H1 (cell line): Measurements from ENCODE around the gene TOMM5. TPM values are rescaled to one million over a fixed set of nuclear protein-coding genes. Genes with fewer than 3 reads are reported as not detected.

Experiments
- CTCF ChIA-PET: fragments of 300-600 bp; sonication (Branson Sonifier 250); formaldehyde crosslinking; loops from one replicate; lab custom pipeline; 2021; ENCODE audit not compliant: partially characterized antibody; lab: Charles Lee
- POLR2A ChIA-PET: fragments of 300-600 bp; sonication (Branson Sonifier 250); formaldehyde crosslinking; loops from one replicate; lab custom pipeline; 2021; ENCODE audit warnings: inconsistent platforms; ENCODE audit not compliant: partially characterized antibody; lab: Charles Lee
- DNase-seq, 2 experiments: peaks; one replicate each; pipeline versions ENCODE4 v3.0.0 to v3.0.0-alpha.2; 2010 to 2022; ENCODE audit warnings: low spot score in 2 of 2, low read depth in 1 of 2, mixed read lengths in 1 of 2
- FAIRE-seq: peaks from 2 replicates; lab custom pipeline; 2011; peaks lifted over from hg19 to GRCh38; lab: Jason Lieb, UNC
- H2AFZ ChIP-seq: 2 replicates; pipeline ENCODE4 v1.8.1; 2012; ENCODE audit warnings: low read length, inconsistent platforms
- H2AK5ac ChIP-seq: 2 replicates; pipeline ENCODE4 v1.6.1; 2013; ENCODE audit warnings: low read depth, low read length
- H2BK120ac ChIP-seq: replicated peaks from 2 replicates; pipeline ENCODE3; 2013; ENCODE audit warnings: low read depth, low read length, inconsistent platforms
- H2BK12ac ChIP-seq: 2 replicates; pipeline ENCODE4 v1.6.1; 2013; ENCODE audit warnings: low read depth, low read length
- H2BK15ac ChIP-seq: 2 replicates; pipeline ENCODE4 v1.6.1; 2013; ENCODE audit warnings: low read length
- H2BK20ac ChIP-seq: 2 replicates; pipeline ENCODE4 v1.6.1; 2013; ENCODE audit warnings: low read length
- H2BK5ac ChIP-seq: 2 replicates; pipeline ENCODE4 v1.6.1; 2013; ENCODE audit warnings: low read depth, low read length
- H3K14ac ChIP-seq: 2 replicates; pipeline ENCODE4 v1.6.1; 2013; ENCODE audit warnings: inconsistent platforms; ENCODE audit not compliant: insufficient read length
- H3K18ac ChIP-seq: 2 replicates; pipeline ENCODE4 v1.6.1; 2013; ENCODE audit warnings: low read length; ENCODE audit errors: extremely low read depth
- H3K23ac ChIP-seq: 2 replicates; pipeline ENCODE4 v1.6.1; 2013; ENCODE audit warnings: inconsistent platforms; ENCODE audit not compliant: insufficient read length
- H3K23me2 ChIP-seq: 2 replicates; pipeline ENCODE4 v1.6.1; 2013; ENCODE audit warnings: low read depth, low read length
- H3K27ac ChIP-seq: 2 replicates; pipeline ENCODE4 v1.6.1; 2011; ENCODE audit warnings: low read depth, low read length, inconsistent platforms
- H3K27me3 ChIP-seq, 4 experiments: replicated peaks in 1 of 4; 1 replicate in 1 of 4; 2 replicates in 3 of 4; pipeline versions ENCODE4 v1.6.1 to v1.8.1; 2011 to 2013; ENCODE audit warnings: low read length in 3 of 4, mild to moderate bottlenecking in 3 of 4, inconsistent platforms in 2 of 4, mixed read lengths in 2 of 4, moderate library complexity in 1 of 4; ENCODE audit not compliant: control insufficient read depth in 3 of 4, insufficient read depth in 3 of 4; ENCODE audit errors: extremely low read depth in 1 of 4
- H3K36me3 ChIP-seq, 4 experiments: 2 replicates each; pipeline versions ENCODE4 v1.6.1 to v1.8.1; 2011 to 2013; ENCODE audit warnings: mild to moderate bottlenecking in 4 of 4, low read length in 3 of 4, moderate library complexity in 2 of 4, control low read depth in 1 of 4, inconsistent platforms in 1 of 4; ENCODE audit not compliant: insufficient read depth in 4 of 4, control insufficient read depth in 2 of 4
- H3K4ac ChIP-seq: replicated peaks from 2 replicates; pipeline ENCODE3; 2013; ENCODE audit warnings: low read length, low read depth, mixed read lengths, inconsistent platforms; ENCODE audit not compliant: insufficient read length
- H3K4me1 ChIP-seq, 4 experiments: replicated peaks in 1 of 4; 1 replicate in 1 of 4; 2 replicates in 3 of 4; pipeline versions ENCODE4 v1.6.1 to v1.8.1; 2011 to 2013; ENCODE audit warnings: low read length in 3 of 4, inconsistent platforms in 2 of 4, mixed read lengths in 1 of 4; ENCODE audit not compliant: insufficient read depth in 4 of 4, control insufficient read depth in 3 of 4
- H3K4me2 ChIP-seq, 2 experiments: 2 replicates each; pipeline versions ENCODE4 v1.6.1 to v1.8.1; 2011 to 2013; ENCODE audit warnings: low read depth in 2 of 2, low read length in 2 of 2, control low read depth in 1 of 2, inconsistent platforms in 1 of 2, mild to moderate bottlenecking in 1 of 2; ENCODE audit not compliant: insufficient read depth in 1 of 2
- H3K4me3 ChIP-seq, 4 experiments: fragments of 200-600, 300-600 bp in 1 of 4; sonication (generic), shearing (Covaris generic), sonication (Bioruptor Twin) in 1 of 4; 2 replicates each; pipeline versions ENCODE4 v1.5.1 to v1.8.1; 2011 to 2016; ENCODE audit warnings: low read length in 4 of 4, low read depth in 3 of 4, control low read depth in 2 of 4, inconsistent platforms in 2 of 4, mild to moderate bottlenecking in 2 of 4, mixed read lengths in 1 of 4, moderate library complexity in 1 of 4; ENCODE audit not compliant: insufficient read depth in 2 of 4; ENCODE audit errors: extremely low read depth in 1 of 4
- H3K56ac ChIP-seq: replicated peaks from 2 replicates; pipeline ENCODE3; 2013; ENCODE audit warnings: low read depth, mild to moderate bottlenecking, mixed read lengths, low read length, inconsistent platforms; ENCODE audit not compliant: insufficient read length
- H3K79me1 ChIP-seq: 2 replicates; pipeline ENCODE4 v1.6.1; 2013; ENCODE audit warnings: low read depth, low read length, control low read depth
- H3K79me2 ChIP-seq, 2 experiments: 2 replicates each; pipeline versions ENCODE4 v1.6.1 to v1.8.1; 2012 to 2013; ENCODE audit warnings: low read length in 2 of 2, mild to moderate bottlenecking in 2 of 2, inconsistent platforms in 1 of 2; ENCODE audit not compliant: insufficient read depth in 2 of 2, control insufficient read depth in 1 of 2
- H3K9ac ChIP-seq, 4 experiments: replicated peaks in 1 of 4; 1 replicate in 1 of 4; 2 replicates in 3 of 4; pipeline versions ENCODE4 v1.6.1 to v1.8.1; 2011 to 2013; ENCODE audit warnings: low read depth in 3 of 4, low read length in 3 of 4, control low read depth in 2 of 4, mild to moderate bottlenecking in 2 of 4, moderate library complexity in 2 of 4, inconsistent platforms in 1 of 4; ENCODE audit errors: extremely low read depth in 1 of 4
- H3K9me3 ChIP-seq, 2 experiments: 2 replicates each; pipeline versions ENCODE4 v1.6.1 to v1.8.1; 2012 to 2013; ENCODE audit warnings: mild to moderate bottlenecking in 2 of 2, moderate library complexity in 2 of 2, control low read depth in 1 of 2, inconsistent platforms in 1 of 2, low read depth in 1 of 2, low read length in 1 of 2, mixed read lengths in 1 of 2; ENCODE audit not compliant: insufficient read depth in 2 of 2
- H4K20me1 ChIP-seq, 2 experiments: replicated peaks in 1 of 2; 2 replicates each; pipeline versions ENCODE3 to v1.8.1; 2011 to 2013; ENCODE audit warnings: inconsistent platforms in 2 of 2, low read length in 2 of 2, mild to moderate bottlenecking in 1 of 2; ENCODE audit not compliant: insufficient read depth in 2 of 2, control insufficient read depth in 1 of 2
- H4K5ac ChIP-seq: 2 replicates; pipeline ENCODE4 v1.6.1; 2013; ENCODE audit warnings: low read length, low read depth, mixed read lengths, inconsistent platforms; ENCODE audit not compliant: insufficient read length
- H4K8ac ChIP-seq: 2 replicates; pipeline ENCODE4 v1.8.0; 2013; ENCODE audit warnings: mild to moderate bottlenecking, moderate library complexity, low read length, inconsistent platforms; ENCODE audit not compliant: insufficient read depth; ENCODE audit errors: extremely low read depth
- H4K91ac ChIP-seq: replicated peaks from 2 replicates; pipeline ENCODE3; 2013; ENCODE audit warnings: low read length, mixed read lengths, inconsistent platforms; ENCODE audit not compliant: insufficient read length
- BACH1 ChIP-seq: IDR thresholded peaks from 2 replicates; pipeline ENCODE4 v1.6.1; 2012; ENCODE audit warnings: low read length, improper control_type of control experiment
- CHD2 ChIP-seq: IDR thresholded peaks from 2 replicates; pipeline ENCODE4 v1.6.1; 2012; ENCODE audit warnings: low read length, improper control_type of control experiment
- EZH2 ChIP-seq: fragments of 200-600 bp; sonication (generic); IDR thresholded peaks from 2 replicates; pipeline ENCODE4 v1.7.1; 2012; ENCODE audit warnings: low read depth, mild to moderate bottlenecking, moderate library complexity, low read length, inconsistent platforms; ENCODE audit not compliant: severe bottlenecking
- RXRA ChIP-seq: IDR thresholded peaks from 2 replicates; pipeline ENCODE4 v1.6.1; 2011; ENCODE audit warnings: low read depth, mild to moderate bottlenecking, low read length, moderate library complexity; ENCODE audit not compliant: insufficient read depth
- SIRT6 ChIP-seq: IDR thresholded peaks from one replicate; pipeline ENCODE4 v1.7.1; 2012; ENCODE audit warnings: low read length, inconsistent platforms
- WGBS, 2 experiments: shearing (Covaris generic) in 1 of 2; methylation state at CpG; one replicate each; pipeline versions ENCODE4 v1.1.6 to v1.1.7; 2013 to 2015; ENCODE audit warnings: low lambda C conversion rate in 2 of 2, mixed read lengths in 2 of 2, inconsistent platforms in 1 of 2, low coverage in 1 of 2, missing lambda C conversion rate in 1 of 2; ENCODE audit not compliant: insufficient replicate concordance in 2 of 2, insufficient coverage in 1 of 2, insufficient read length in 1 of 2; ENCODE audit errors: extremely low coverage in 1 of 2, missing lambda C conversion rate in 1 of 2; 5-methylcytosine and 5-hydroxymethylcytosine counted together
- polyA plus RNA-seq, 7 experiments: library from polyadenylated mRNA; depleted of rRNA in 3 of 7; stranded (reverse) in 5 of 7; unstranded in 2 of 7; fragments of >200 nt in 5 of 7; fragments of 200-250 nt in 2 of 7; gene quantifications; 1 replicate in 5 of 7; 2 replicates in 1 of 7; 4 replicates in 1 of 7; pipeline versions ENCODE4 v1.2.1 to v1.2.3, GENCODE V29; 2011 to 2013; ENCODE audit warnings: missing spikeins in 2 of 7, mixed read lengths in 2 of 7
- total RNA-seq: library from RNA; stranded (reverse); fragmentation: NEBNext Ultra II Directional; extraction: Animal tissue kit (Norgen Biotek cat#: 25700); gene quantifications from 2 replicates; pipeline ENCODE4 v1.2.1, GENCODE V29; 2021

The TOMM5 gene
- total and polyA plus RNA-seq, 2 of the 8 experiments (the other 6 are each of a cell fraction or from before 2014, with no cell fraction given), result 171 to 174 TPM

DNA sequence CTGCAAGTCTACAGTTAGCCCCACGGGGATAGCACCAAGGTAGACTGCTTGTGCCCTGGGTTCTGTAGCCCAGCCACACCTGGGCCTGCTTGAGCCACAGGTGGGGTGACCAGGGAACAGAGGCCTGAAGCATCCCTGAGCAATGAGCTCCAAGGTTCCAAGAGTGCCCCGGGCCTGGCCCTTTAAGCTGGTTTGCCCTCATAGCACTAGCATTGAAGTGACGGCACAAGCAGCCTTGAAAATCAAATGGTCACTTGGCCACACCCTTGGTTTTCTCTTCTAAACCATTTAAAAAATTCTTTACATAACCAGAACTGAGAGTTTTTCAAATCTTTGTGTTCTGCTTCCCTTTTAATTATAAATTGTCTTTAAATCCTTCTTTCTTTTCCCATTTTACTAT lies 40.9 kb downstream of the TOMM5 start:
- CTCF ChIA-PET, result no interaction called here
- no peaks in the 10 kb centered on the region for H3K79me2 ChIP-seq
- no peak for TF ChIP-seq BACH1
- TF ChIP-seq RXRA, result no peak
- TF ChIP-seq SIRT6, result no peak
- TF ChIP-seq EZH2, result no peak
- no peak for TF ChIP-seq CHD2

More for the DNA sequence above, 40.9 kb downstream of the TOMM5 start:
- H3K79me1 ChIP-seq, result no peaks in the 10 kb centered on the region
- no peak overlapping the region for H2BK120ac ChIP-seq
- POLR2A ChIA-PET, result interaction anchor here (1.3 kb wide), 1 partner anchor 14 kb away, joined by 3 read pairs; no protein-coding TSS in a partner anchor
- H2AFZ ChIP-seq, result no peak overlapping the region
- H3K27ac ChIP-seq, result no peak overlapping the region
- H3K4ac ChIP-seq, result no peak overlapping the region
- H3K9me3 ChIP-seq, result no peaks in the 10 kb centered on the region
- no peak overlapping the region for H3K4me2 ChIP-seq
- DNase-seq (no peak), FAIRE-seq (no peak)
- H2BK20ac ChIP-seq, result no peak overlapping the region
- no peak overlapping the region for H4K91ac ChIP-seq
- peaks cover 0 to 3% of the 10 kb centered on the region in 2 experiments for H4K20me1 ChIP-seq
- no peak overlapping the region for H2BK12ac ChIP-seq
- no peak overlapping the region for H3K18ac ChIP-seq
- no peak overlapping the region for H4K5ac ChIP-seq
- H3K14ac ChIP-seq, result no peak overlapping the region
- H3K23ac ChIP-seq, result no peak overlapping the region
- 84% methylated on average over 3 of the region's 3 CpGs; no CpG with 5 or more reads in 1 of the 2 experiments for WGBS, 2 experiments
- H3K56ac ChIP-seq, result no peak overlapping the region
- H2BK5ac ChIP-seq, result no peak overlapping the region
- H2AK5ac ChIP-seq, result no peak overlapping the region
- H3K36me3 ChIP-seq, result no peaks in the 10 kb centered on the region
- H3K4me3 ChIP-seq, result no peak overlapping the region
- H3K27me3 ChIP-seq, result no peaks in the 10 kb centered on the region
- H3K4me1 ChIP-seq, result no peaks in the 10 kb centered on the region; a peak in 1 of 7 replicates
- H3K9ac ChIP-seq, result no peak overlapping the region
- no peaks in the 10 kb centered on the region for H3K23me2 ChIP-seq
- no peak overlapping the region for H4K8ac ChIP-seq
- H2BK15ac ChIP-seq, result no peak overlapping the region
